Measurements from ENCODE around the gene RAB11FIP2.

- TF ChIP-seq, protein P1, sequence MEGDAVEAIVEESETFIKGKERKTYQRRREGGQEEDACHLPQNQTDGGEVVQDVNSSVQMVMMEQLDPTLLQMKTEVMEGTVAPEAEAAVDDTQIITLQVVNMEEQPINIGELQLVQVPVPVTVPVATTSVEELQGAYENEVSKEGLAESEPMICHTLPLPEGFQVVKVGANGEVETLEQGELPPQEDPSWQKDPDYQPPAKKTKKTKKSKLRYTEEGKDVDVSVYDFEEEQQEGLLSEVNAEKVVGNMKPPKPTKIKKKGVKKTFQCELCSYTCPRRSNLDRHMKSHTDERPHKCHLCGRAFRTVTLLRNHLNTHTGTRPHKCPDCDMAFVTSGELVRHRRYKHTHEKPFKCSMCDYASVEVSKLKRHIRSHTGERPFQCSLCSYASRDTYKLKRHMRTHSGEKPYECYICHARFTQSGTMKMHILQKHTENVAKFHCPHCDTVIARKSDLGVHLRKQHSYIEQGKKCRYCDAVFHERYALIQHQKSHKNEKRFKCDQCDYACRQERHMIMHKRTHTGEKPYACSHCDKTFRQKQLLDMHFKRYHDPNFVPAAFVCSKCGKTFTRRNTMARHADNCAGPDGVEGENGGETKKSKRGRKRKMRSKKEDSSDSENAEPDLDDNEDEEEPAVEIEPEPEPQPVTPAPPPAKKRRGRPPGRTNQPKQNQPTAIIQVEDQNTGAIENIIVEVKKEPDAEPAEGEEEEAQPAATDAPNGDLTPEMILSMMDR (conservative IDR thresholded peaks at IDR 0.05; ENCODE audit: low read length) = no peak
- no peak for TF ChIP-seq EZH2phosphoT487 (IDR thresholded peaks at IDR 0.05; ENCODE audit: borderline replicate concordance, low read depth, low read length)
Measured at GRCh38 chr10:117972168-117972837, 74.4 kb downstream of the RAB11FIP2 start.
